GM12891 (cell line): ENCODE results near the gene SNX7.

ENCODE experiments used
- PAX5 ChIP-seq: IDR thresholded peaks from 2 replicates; pipeline ENCODE4 v1.6.1; 2011; ENCODE audit warnings: low read length, moderate library complexity, mild to moderate bottlenecking; ENCODE audit not compliant: insufficient read depth, severe bottlenecking
- POLR2A ChIP-seq: IDR thresholded peaks from 2 replicates; pipeline ENCODE4 v1.6.1; 2011; ENCODE audit warnings: low read depth, low read length, control low read depth
- POLR2AphosphoS5 ChIP-seq: IDR thresholded peaks from 2 replicates; pipeline ENCODE4 v1.6.1; 2011; ENCODE audit warnings: low read depth, low read length, control low read depth
- SPI1 ChIP-seq: IDR thresholded peaks from 2 replicates; pipeline ENCODE4 v1.6.1; 2011; ENCODE audit warnings: low read depth, low read length, control low read depth
- TAF1 ChIP-seq: IDR thresholded peaks from 2 replicates; pipeline ENCODE4 v1.6.1; 2011; ENCODE audit warnings: low read depth, low read length, control low read depth

- TF ChIP-seq POLR2A (no peak), TAF1 (no peak), POLR2AphosphoS5 (no peak), SPI1 (no peak), PAX5 (no peak)
Measured at GRCh38 chr1:98674075-98674781, 12.7 kb downstream of the SNX7 start.
